ENCODE data around the gene ACVR1C. TPM values are rescaled to one million over a fixed set of nuclear protein-coding genes. Genes with fewer than 3 reads are reported as not detected.

Gene ACVR1C
- total RNA-seq, 1 experiment from 2014 or later: 0.04 TPM

DNA sequence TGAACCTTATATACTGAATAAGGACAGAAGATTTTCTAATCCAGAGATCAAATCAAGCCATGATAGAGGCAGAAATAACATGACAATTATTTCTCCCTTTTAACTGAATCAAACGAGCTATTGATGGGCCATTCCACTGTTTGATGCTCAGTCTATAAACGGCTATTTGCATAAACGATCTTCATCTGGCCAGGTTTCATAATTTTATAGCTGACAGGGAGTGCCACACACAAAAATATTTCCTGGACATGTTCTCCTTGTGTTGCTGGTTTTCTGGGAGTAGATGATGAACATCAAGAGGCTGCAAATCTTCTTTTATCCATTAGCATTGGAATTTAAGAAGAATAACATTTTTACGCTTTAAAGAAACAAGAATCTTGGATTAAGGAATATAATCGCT, 63.1 kb downstream of the ACVR1C start:
- no peaks in the 10 kb centered on the region for H3K9me3 ChIP-seq (ENCODE audit: insufficient read depth, low read depth)
- no peak overlapping the region for H2AFZ ChIP-seq
- no peak for DNase-seq
- H4K20me1 ChIP-seq (ENCODE audit: insufficient read depth): no peaks in the 10 kb centered on the region
- H3K9me2 ChIP-seq (ENCODE audit: insufficient read depth): no peaks in the 10 kb centered on the region
- H3K27me3 ChIP-seq (ENCODE audit: insufficient read depth, low read depth): no peaks in the 10 kb centered on the region
- intact Hi-C loops (cut with micrococcal nuclease; ENCODE audit: unreplicated experiment): no loop called here
- no TSS peak for BruUV-seq (replicated peaks)
- no peaks in the 10 kb centered on the region for H3F3A ChIP-seq (ENCODE audit: insufficient read depth, low read depth)
- no peaks in the 10 kb centered on the region for H3K36me3 ChIP-seq (ENCODE audit: low read depth)
- no peak overlapping the region for H3K27ac ChIP-seq
- H3K79me2 ChIP-seq (ENCODE audit: low read depth): no peaks in the 10 kb centered on the region
- ChIA-PET CTCF (no interaction called here), POLR2A (ENCODE audit: unreplicated experiment) (no interaction called here)
- H3K4me3 ChIP-seq: no peak overlapping the region
- TF ChIP-seq, protein P1, sequence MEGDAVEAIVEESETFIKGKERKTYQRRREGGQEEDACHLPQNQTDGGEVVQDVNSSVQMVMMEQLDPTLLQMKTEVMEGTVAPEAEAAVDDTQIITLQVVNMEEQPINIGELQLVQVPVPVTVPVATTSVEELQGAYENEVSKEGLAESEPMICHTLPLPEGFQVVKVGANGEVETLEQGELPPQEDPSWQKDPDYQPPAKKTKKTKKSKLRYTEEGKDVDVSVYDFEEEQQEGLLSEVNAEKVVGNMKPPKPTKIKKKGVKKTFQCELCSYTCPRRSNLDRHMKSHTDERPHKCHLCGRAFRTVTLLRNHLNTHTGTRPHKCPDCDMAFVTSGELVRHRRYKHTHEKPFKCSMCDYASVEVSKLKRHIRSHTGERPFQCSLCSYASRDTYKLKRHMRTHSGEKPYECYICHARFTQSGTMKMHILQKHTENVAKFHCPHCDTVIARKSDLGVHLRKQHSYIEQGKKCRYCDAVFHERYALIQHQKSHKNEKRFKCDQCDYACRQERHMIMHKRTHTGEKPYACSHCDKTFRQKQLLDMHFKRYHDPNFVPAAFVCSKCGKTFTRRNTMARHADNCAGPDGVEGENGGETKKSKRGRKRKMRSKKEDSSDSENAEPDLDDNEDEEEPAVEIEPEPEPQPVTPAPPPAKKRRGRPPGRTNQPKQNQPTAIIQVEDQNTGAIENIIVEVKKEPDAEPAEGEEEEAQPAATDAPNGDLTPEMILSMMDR (conservative IDR thresholded peaks at IDR 0.05): no peak
- TF ChIP-seq EZH2 (IDR thresholded peaks at IDR 0.05; ENCODE audit: low read depth): no peak
- no peak overlapping the region for H3K4me2 ChIP-seq
- H3K4me1 ChIP-seq (replicated peaks; ENCODE audit: insufficient read depth): no peaks in the 10 kb centered on the region

DNA sequence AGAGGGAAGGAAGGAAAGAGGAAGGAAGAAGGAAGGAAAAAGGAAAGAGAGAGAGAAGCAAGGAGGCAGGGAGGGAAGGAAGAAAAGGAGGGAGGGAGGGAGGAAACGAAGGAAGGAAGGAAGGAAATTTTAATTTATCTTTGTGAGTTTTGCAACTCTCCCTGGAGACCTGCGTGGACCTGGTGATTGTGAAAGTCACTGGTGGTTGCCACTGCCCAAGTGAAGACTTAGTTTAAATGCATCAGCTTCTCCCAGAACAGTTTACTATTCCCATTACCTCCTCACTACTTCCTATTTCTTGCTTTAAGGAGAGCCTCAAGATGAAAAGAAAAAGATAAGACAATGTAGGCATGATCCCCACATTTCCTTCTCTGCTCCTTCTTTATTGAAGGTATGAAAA, 68.8 kb downstream of the ACVR1C start:
- no peaks in the 10 kb centered on the region for H3K9me2 ChIP-seq (ENCODE audit: insufficient read depth)
- DNase-seq: no peak
- H3K27me3 ChIP-seq (ENCODE audit: insufficient read depth, low read depth): no peaks in the 10 kb centered on the region
- ChIA-PET POLR2A (ENCODE audit: unreplicated experiment) (no interaction called here), CTCF (no interaction called here)
- BruUV-seq (replicated peaks): no TSS peak
- no peaks in the 10 kb centered on the region for H3K79me2 ChIP-seq (ENCODE audit: low read depth)
- intact Hi-C loops (cut with micrococcal nuclease; ENCODE audit: unreplicated experiment): no loop called here
- no peaks in the 10 kb centered on the region for H3K36me3 ChIP-seq (ENCODE audit: low read depth)
- H3K4me1 ChIP-seq (replicated peaks; ENCODE audit: insufficient read depth): no peaks in the 10 kb centered on the region
- H2AFZ ChIP-seq: no peak overlapping the region
- no peak for TF ChIP-seq EZH2 (IDR thresholded peaks at IDR 0.05; ENCODE audit: low read depth)
- TF ChIP-seq, protein P1 (conservative IDR thresholded peaks at IDR 0.05): no peak
- H3K9me3 ChIP-seq (ENCODE audit: insufficient read depth, low read depth): no peaks in the 10 kb centered on the region
- H3K4me3 ChIP-seq: no peak overlapping the region
- no peaks in the 10 kb centered on the region for H3F3A ChIP-seq (ENCODE audit: insufficient read depth, low read depth)
- H3K4me2 ChIP-seq: no peak overlapping the region
- H4K20me1 ChIP-seq (ENCODE audit: insufficient read depth): no peaks in the 10 kb centered on the region
- H3K27ac ChIP-seq: no peak overlapping the region

DNA sequence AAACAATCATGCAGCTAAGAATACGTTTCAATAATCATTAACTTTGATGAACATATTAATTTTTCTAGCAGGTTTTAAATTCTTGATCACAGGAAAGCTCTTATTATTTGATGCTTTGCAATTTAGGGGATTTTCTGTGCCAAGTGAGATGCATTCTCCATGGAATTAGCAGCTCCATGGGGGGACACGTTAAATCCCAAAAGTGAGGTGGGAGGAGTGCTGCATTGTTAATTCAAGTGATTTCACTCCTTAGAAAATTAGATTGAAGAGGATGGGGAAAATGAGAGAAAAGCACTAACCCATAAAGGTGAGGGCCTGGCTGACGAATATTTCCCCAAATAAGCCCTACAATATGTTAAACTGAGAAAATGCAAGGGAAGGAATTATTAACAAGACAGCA, 69.2 kb downstream of the ACVR1C start:
- no peaks in the 10 kb centered on the region for H3K4me1 ChIP-seq (replicated peaks; ENCODE audit: insufficient read depth)
- POLR2A ChIA-PET (ENCODE audit: unreplicated experiment): no interaction called here
- H3K27me3 ChIP-seq (ENCODE audit: insufficient read depth, low read depth): no peaks in the 10 kb centered on the region
- H3K27ac ChIP-seq: no peak overlapping the region
- no peaks in the 10 kb centered on the region for H4K20me1 ChIP-seq (ENCODE audit: insufficient read depth)
- no peaks in the 10 kb centered on the region for H3F3A ChIP-seq (ENCODE audit: insufficient read depth, low read depth)
- TF ChIP-seq EZH2 (IDR thresholded peaks at IDR 0.05; ENCODE audit: low read depth): no peak
- TF ChIP-seq, protein P1 (conservative IDR thresholded peaks at IDR 0.05): no peak
- no peak overlapping the region for H3K4me2 ChIP-seq
- H3K4me3 ChIP-seq: no peak overlapping the region
- no peaks in the 10 kb centered on the region for H3K79me2 ChIP-seq (ENCODE audit: low read depth)
- no peaks in the 10 kb centered on the region for H3K9me3 ChIP-seq (ENCODE audit: insufficient read depth, low read depth)
- no peak overlapping the region for H2AFZ ChIP-seq
- no peaks in the 10 kb centered on the region for H3K9me2 ChIP-seq (ENCODE audit: insufficient read depth)
- H3K36me3 ChIP-seq (ENCODE audit: low read depth): no peaks in the 10 kb centered on the region
- intact Hi-C loops (cut with micrococcal nuclease; ENCODE audit: unreplicated experiment): no loop called here
- no peak for DNase-seq
- CTCF ChIA-PET: no interaction called here
- BruUV-seq (replicated peaks): no TSS peak

All from PC-9 (cell line).